Skeletal muscle satellite cell (primary cell): ENCODE data around the gene TMEM175.

Source experiments
- H3K27me3 ChIP-seq: 2 replicates; pipeline ENCODE4 v1.7.0; 2013; ENCODE audit warnings: low read length; ENCODE audit not compliant: control insufficient read depth, insufficient read depth
- H3K36me3 ChIP-seq: 2 replicates; pipeline ENCODE4 v1.7.0; 2013; ENCODE audit warnings: mild to moderate bottlenecking, control low read depth, low read length; ENCODE audit not compliant: insufficient read depth
- H3K4me1 ChIP-seq: 2 replicates; pipeline ENCODE4 v1.7.0; 2013; ENCODE audit warnings: low read length; ENCODE audit not compliant: control insufficient read depth, insufficient read depth
- H3K4me2 ChIP-seq: 2 replicates; pipeline ENCODE4 v1.7.0; 2013; ENCODE audit warnings: mild to moderate bottlenecking, low read length
- H3K4me3 ChIP-seq: 2 replicates; pipeline ENCODE4 v1.7.0; 2013; ENCODE audit warnings: low read length
- H3K9ac ChIP-seq: 2 replicates; pipeline ENCODE4 v1.7.0; 2013; ENCODE audit warnings: mild to moderate bottlenecking, low read depth, low read length, moderate library complexity
- H3K9me3 ChIP-seq: replicated peaks from 2 replicates; pipeline ENCODE4 v1.7.0; 2013; ENCODE audit warnings: mild to moderate bottlenecking, control low read depth, low read length

The TMEM175 gene

DNA sequence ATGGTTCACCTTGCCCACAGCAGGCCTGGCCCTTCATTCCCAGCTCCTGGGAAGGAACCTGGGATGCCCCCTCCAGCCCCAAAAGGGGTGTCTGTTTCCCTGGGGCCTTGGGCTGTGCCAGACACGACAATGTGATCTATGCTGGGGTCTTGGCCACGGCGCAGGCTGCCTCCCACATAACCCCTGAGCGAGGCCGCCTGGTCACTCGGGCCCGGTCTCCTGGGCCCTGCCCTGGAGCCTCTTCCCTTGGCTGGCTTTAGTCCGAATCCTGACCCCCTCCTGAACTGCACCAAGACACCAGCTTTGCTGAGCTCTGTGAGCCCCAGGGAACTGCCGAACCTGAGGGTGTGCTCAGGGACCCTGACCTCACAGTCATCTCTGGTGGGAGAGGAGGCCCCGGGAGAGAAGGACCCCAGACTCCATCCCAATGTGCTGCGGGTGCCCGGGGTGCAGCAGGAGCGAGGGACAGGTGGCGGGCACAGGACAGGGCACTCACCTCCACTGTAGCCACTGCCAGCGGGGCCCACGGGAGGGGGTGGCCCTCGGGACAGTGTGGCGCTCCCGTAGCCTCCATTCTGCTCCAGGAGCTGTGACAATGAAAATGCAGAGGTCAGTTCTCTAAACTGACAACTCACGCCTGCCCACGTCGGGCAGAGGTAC, 42.1 kb upstream of the TMEM175 start:
- no peak overlapping the region for H3K4me3 ChIP-seq
- peaks cover 60% of the 10 kb centered on the region for H3K36me3 ChIP-seq
- no peak overlapping the region for H3K4me2 ChIP-seq
- no peak overlapping the region for H3K9ac ChIP-seq
- H3K9me3 ChIP-seq = no peaks in the 10 kb centered on the region
- H3K27me3 ChIP-seq = no peaks in the 10 kb centered on the region
- H3K4me1 ChIP-seq = no peaks in the 10 kb centered on the region

DNA sequence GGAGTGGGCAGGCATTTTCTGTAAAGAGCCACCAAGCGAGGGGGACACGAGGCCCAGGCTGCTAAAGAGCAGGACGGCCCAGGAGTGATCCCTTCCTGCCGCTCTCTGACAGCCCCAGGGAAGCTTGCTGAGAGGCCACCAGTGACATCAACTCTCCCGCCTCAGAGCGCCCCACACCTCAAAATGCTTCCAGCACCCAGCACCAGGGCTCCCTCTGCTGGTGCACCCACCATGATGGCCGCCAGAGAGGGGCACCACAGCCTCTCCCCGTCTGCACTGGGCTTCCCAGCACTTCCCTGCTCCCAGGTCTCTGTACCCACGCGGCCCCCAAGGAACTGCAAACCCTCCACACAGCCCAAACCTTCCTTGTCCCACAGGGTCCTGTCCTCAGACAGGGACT, 40.5 kb upstream of the TMEM175 start:
- Histone ChIP-seq H3K4me1 (no peaks in the 10 kb centered on the region), H3K36me3 (peaks cover 63% of the 10 kb centered on the region), H3K27me3 (no peaks in the 10 kb centered on the region)

DNA sequence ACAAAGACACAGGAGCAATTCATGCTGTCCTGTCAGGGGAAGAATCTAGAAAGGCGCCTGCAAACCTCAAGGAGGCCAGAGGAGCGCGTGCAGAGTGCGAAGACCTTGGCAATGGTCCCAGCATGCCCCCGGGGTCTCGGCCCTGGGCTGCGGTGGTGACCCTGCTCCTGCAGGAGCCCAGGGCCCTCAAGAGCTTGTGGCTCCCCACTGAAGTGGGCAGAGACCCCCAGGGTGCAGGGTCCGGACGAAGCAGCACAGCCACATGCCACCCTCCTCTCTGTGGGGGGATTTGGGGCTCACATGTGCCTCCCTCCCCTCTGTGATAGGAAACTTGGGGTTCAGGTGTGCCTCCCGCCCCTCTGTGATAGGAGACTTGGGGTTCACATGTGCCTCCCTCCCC, 39.5 kb upstream of the TMEM175 start:
- H3K4me2 ChIP-seq = no peak overlapping the region
- no peaks in the 10 kb centered on the region for H3K4me1 ChIP-seq
- no peak overlapping the region for H3K4me3 ChIP-seq
- H3K9me3 ChIP-seq = no peaks in the 10 kb centered on the region
- peaks cover 63% of the 10 kb centered on the region for H3K36me3 ChIP-seq
- no peak overlapping the region for H3K9ac ChIP-seq
- H3K27me3 ChIP-seq = no peaks in the 10 kb centered on the region

More for the DNA sequence above, 40.5 kb upstream of the TMEM175 start:
- H3K9ac ChIP-seq = no peak overlapping the region
- no peak overlapping the region for H3K4me3 ChIP-seq
- no peaks in the 10 kb centered on the region for H3K9me3 ChIP-seq
- no peak overlapping the region for H3K4me2 ChIP-seq

DNA sequence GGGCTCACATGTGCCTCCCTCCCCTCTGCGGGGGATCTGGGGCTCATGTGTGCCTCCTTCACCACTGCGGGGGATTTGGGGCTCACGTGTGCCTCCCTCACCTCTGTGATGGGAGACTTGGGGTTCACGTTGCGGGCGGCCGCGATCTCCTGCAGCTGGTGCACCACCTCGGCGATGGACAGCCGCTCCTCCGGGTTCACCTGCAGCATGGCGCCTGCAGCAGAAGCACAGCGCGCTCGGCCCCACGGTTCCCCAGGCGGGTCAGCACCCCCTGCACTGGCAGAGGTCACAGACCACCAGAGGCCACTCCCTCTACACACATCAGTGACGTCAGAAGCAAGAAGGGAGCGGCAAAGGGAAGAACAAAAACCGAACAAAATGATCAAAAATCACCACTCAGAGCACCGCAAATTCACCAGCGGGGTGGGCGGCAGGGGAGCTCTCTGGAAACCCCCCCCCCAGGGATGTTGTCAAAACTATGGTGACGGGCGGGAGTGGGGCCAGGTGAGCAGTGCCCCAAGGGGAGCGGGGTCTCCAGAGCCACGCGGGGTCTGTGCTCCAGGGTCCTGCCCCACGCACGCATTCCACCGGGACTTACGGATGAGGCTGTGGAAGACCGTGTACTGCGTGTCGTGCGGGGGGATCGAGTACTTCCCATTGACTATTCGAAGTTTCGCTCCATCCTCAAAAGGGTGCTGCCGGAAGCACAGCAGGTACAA, 38.8 kb upstream of the TMEM175 start:
- Histone ChIP-seq H3K36me3 (peaks cover 59% of the 10 kb centered on the region), H3K9me3 (no peaks in the 10 kb centered on the region), H3K27me3 (no peaks in the 10 kb centered on the region), H3K4me1 (no peaks in the 10 kb centered on the region), H3K4me3 (no peak overlapping the region), H3K9ac (no peak overlapping the region), H3K4me2 (no peak overlapping the region)

DNA sequence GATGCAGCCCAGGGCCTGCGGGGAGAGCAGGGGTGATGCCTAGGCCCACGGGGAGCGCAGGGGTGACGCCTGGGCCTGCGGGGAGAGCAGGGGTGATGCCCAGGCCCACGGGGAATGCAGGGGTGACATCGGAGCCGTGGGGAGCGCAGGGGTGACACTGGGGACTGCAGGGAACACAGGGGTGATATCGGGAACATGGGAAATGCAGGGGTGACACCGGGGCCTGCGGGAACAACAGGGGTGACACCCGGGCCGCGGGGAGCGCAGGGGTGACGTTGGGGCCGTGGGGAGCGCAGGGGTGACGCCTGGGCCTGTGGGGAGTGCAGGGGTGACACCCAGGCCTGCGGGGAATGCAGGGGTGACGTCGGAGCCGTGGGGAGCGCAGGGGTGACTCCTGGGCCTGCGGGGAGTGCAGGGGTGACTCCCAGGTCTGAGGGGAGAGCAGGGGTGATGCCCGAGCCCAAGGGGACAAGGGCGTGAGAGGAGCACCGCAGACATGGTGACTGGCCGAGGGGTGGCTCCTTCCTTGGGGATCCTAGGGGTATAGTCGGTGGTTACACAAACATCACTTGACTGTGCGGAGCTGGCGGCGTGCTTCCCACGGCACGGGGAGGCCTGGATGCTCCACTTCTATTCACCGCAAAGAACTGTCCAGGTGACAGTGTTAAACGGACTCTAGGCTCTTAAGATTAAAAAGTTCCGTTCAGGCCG, 38.1 kb upstream of the TMEM175 start:
- no peaks in the 10 kb centered on the region for H3K9me3 ChIP-seq
- H3K36me3 ChIP-seq = peaks cover 53% of the 10 kb centered on the region
- no peak overlapping the region for H3K4me3 ChIP-seq
- H3K27me3 ChIP-seq = no peaks in the 10 kb centered on the region
- peaks cover 5% of the 10 kb centered on the region for H3K4me1 ChIP-seq
- no peak overlapping the region for H3K4me2 ChIP-seq
- H3K9ac ChIP-seq = no peak overlapping the region

DNA sequence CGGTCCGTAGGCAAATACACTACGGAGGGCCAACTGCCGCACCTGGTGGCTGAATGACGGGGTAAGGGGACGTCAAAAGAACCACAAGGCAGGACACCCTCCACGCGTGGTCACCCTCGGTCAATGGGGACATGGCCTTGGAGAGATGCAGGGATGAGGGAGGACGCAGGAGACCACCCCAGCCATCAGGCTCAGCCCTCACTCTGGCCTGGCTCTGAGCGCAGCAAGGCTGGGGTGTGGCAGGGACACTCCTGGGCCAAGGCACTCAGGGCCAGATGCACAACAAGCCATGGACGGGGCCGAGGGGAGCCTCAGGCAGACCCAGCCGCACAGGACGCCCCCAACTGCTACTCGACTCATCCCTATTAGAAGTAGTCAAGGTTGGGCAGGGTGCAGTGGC, 36.7 kb upstream of the TMEM175 start:
- no peaks in the 10 kb centered on the region for H3K27me3 ChIP-seq
- no peak overlapping the region for H3K9ac ChIP-seq
- peaks cover 40% of the 10 kb centered on the region for H3K36me3 ChIP-seq
- H3K9me3 ChIP-seq = no peaks in the 10 kb centered on the region
- H3K4me2 ChIP-seq = no peak overlapping the region
- H3K4me3 ChIP-seq = no peak overlapping the region
- peaks cover 7% of the 10 kb centered on the region for H3K4me1 ChIP-seq

DNA sequence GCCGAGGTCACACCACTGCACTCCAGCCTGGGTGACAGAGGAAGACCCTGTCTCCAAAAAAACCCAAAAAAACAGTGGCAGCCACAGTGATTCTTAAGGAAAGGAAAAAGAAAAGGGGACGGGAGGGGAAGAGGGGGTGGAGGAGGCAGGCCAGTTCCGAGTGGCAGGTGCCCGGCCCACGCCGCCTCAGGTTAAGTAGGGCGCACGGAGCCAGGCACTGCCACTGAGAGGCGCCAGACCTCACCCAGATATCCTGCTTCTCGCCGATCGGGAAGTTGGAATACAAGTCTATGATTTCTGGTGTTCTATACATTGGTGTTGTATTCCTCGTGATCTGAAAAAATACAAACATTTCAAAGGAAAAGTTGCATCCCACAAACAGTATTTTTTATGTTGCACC, 36.0 kb upstream of the TMEM175 start:
- Histone ChIP-seq H3K27me3 (no peaks in the 10 kb centered on the region), H3K36me3 (peaks cover 39% of the 10 kb centered on the region), H3K9ac (no peak overlapping the region), H3K4me3 (no peak overlapping the region), H3K9me3 (no peaks in the 10 kb centered on the region), H3K4me2 (no peak overlapping the region), H3K4me1 (peaks cover 7% of the 10 kb centered on the region)

DNA sequence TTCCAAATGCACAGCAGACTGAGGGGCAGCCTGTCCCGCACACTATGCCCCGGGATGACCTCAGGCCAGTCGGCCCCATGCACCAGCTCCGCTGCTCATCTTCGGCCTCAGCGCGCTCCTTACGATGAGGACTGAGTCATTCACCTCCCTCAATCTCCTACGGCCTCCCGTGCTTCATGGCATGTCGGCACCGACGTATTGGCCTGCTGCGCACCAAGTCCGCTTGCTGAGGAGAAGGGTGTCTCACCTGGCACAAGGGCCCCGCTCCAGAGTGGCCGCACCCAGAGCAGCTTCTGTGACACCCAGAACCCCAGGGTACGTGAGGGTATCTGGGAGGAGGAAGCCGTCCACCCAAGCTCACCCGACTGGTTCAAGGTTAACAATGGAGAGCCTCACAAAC, 35.6 kb upstream of the TMEM175 start:
- H3K36me3 ChIP-seq = peaks cover 40% of the 10 kb centered on the region
- no peak overlapping the region for H3K4me3 ChIP-seq
- H3K9me3 ChIP-seq = no peaks in the 10 kb centered on the region
- no peak overlapping the region for H3K9ac ChIP-seq
- no peaks in the 10 kb centered on the region for H3K27me3 ChIP-seq
- no peak overlapping the region for H3K4me2 ChIP-seq
- H3K4me1 ChIP-seq = peaks cover 7% of the 10 kb centered on the region

DNA sequence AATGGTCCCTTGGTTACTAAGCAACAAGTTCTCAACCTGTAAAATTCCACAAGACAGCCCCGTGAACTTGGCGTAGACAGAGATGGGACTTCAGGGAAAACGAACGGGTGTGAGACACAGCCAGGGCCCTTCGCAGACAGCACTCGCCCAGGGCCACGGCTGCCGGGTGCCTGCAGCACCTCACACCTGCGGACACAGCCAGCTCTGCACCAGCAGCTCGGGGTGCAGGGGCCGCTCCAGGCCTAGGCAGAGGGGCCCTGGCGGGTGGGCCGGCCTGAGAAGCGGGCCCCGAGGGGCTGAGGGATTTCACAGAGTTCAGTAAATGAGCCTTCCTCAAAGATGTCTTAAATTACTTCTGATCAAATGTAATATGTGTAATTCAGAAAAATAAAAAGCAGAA, 34.1 kb upstream of the TMEM175 start:
- Histone ChIP-seq H3K36me3 (peaks cover 39% of the 10 kb centered on the region), H3K4me2 (no peak overlapping the region), H3K27me3 (no peaks in the 10 kb centered on the region), H3K4me1 (peaks cover 7% of the 10 kb centered on the region), H3K9ac (no peak overlapping the region), H3K9me3 (no peaks in the 10 kb centered on the region), H3K4me3 (no peak overlapping the region)

DNA sequence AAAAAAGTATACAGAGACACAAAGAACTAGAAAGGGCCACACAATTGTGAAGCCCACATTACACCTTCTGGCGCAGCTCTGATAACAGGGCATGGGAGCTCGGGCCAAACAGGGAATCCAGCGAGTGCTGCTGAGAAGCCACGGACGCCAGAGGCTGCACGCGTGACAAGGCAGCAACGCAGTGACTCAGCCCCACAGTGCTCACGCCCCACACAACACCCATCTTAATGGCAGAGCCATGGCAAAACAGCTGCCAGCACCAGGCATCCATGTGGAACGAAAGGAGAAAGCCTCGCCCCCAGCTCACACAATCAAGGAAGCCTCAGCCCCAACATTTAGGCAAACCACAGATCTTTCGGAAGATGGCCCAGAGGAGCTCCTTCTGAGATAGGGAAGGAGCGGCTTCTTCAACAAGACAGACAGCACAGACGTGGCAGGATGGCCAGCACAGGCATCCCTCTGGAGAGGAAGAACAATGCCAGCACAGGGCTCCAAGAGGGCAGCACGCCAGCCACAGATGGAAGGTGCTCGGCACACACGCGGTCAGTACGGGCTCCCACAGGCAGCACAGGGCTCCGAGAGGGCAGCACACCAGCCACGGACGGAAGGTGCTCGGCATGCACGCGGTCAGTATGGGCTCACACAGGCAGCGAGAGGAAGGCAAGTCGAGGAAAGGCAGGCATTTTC, 33.2 kb upstream of the TMEM175 start:
- Histone ChIP-seq H3K9me3 (no peaks in the 10 kb centered on the region), H3K36me3 (peaks cover 43% of the 10 kb centered on the region), H3K9ac (no peak overlapping the region), H3K4me1 (peaks cover 7% of the 10 kb centered on the region), H3K4me2 (no peak overlapping the region), H3K4me3 (no peak overlapping the region), H3K27me3 (no peaks in the 10 kb centered on the region)

DNA sequence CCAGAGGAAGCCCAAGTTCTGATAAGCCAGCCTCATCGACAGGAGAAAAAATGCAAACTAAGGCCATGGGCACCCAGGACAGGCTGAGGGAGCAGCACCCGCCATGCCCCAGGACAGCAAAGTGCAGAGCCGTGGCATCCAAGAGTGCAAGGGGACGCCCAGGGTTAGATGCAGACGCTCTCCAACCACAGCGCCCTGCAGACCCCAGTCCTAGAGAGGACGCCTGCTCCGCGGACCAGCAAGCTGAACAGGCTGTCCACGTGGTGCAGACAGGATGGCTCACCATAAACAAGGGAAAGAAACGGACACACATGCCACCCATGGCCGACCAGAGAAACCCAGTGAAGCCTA, 32.7 kb upstream of the TMEM175 start:
- Histone ChIP-seq H3K4me1 (peaks cover 7% of the 10 kb centered on the region), H3K9me3 (no peaks in the 10 kb centered on the region), H3K4me3 (no peak overlapping the region), H3K9ac (no peak overlapping the region), H3K4me2 (no peak overlapping the region), H3K36me3 (peaks cover 42% of the 10 kb centered on the region), H3K27me3 (no peaks in the 10 kb centered on the region)
